Measurements from ENCODE around the gene ADAMTS15.

The ADAMTS15 gene

DNA sequence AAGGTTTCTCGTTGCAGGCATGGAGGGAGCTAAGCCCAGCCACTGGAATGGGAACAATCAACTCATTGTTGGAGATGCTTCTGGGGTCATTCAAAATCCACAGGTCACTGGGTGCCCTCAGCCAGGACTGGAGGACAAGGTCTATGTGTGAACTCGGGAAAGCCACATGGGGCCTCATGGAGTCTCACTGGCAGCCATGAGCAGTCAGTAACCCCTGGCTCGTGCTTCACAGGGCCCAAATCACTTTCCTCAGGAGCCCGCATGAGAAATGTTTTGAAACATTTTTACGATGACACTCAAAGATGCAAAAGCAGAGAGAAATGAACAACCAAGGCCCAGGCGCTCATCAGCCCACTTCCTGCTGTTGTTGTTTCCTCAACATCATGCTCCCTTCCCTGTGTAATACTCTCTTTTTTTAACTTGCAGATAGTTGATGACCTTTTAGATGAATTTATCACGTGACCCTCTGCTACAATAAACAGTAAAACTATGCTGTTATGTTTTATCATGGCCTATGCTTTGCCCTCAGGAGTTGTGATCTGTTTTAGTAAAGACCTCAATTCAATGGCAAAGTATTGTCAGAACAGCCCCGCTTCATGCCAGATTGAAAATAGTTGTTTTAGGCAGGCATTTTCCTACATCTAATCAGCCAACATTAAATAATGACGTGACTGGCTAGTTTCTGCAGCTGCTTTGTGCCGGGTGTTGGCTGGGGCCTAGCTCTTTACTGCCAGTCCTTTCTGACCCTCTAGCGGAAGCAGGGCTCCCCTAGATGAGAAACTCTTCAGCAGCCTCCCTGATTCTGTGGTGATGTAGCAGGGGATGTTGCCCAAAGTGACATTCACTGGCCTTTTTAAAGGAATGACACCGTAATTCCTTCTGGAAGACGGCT, 39.7 kb downstream of the ADAMTS15 start:
- in situ Hi-C loops (cut with HindIII; ENCODE audit: low sequenced_read_pairs), result no loop called here
- no peak for DNase-seq (ENCODE audit: low read depth)
- TF ChIP-seq, protein P1, sequence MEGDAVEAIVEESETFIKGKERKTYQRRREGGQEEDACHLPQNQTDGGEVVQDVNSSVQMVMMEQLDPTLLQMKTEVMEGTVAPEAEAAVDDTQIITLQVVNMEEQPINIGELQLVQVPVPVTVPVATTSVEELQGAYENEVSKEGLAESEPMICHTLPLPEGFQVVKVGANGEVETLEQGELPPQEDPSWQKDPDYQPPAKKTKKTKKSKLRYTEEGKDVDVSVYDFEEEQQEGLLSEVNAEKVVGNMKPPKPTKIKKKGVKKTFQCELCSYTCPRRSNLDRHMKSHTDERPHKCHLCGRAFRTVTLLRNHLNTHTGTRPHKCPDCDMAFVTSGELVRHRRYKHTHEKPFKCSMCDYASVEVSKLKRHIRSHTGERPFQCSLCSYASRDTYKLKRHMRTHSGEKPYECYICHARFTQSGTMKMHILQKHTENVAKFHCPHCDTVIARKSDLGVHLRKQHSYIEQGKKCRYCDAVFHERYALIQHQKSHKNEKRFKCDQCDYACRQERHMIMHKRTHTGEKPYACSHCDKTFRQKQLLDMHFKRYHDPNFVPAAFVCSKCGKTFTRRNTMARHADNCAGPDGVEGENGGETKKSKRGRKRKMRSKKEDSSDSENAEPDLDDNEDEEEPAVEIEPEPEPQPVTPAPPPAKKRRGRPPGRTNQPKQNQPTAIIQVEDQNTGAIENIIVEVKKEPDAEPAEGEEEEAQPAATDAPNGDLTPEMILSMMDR (IDR thresholded peaks at IDR 0.05; ENCODE audit: low read depth, low read length, missing control alignments), result no peak
- no peak overlapping the region for H3K4me3 ChIP-seq (ENCODE audit: low read depth, low read length)

DNA sequence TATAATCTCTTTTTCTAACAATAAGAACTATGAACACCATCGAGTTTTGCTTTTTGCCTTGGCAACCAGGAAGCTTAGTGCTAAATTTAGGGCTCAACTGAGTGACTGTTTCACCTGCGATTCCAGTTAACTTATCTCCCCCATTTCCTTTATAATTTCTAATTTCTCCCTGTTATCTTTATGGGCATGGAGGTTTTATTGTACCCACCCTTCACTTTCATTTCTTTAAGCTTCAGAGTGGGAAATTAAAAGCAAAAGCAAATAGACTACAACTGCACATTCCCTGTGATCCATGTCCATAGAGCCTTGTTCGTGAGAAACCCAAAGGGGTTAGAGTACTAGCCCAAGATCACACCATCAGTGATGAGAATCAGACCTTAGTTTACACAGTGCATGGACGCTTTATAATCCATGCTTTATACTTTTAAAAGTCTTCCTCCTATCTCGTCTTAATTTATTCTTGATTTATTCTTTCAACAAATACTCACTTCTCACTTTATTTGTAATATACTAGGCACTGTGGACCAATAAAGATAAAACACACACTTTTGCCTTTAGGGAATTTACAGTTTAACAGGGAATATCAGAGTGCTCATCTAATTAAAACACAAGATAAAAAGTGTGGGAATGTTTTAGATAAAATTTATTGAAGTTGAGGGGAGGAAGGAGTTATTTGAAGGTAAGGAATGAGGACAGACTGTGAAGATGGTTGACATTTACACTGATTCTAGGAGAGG, 40.6 kb downstream of the ADAMTS15 start:
- in situ Hi-C loops (cut with HindIII; ENCODE audit: low sequenced_read_pairs), result no loop called here
- TF ChIP-seq, protein P1 (IDR thresholded peaks at IDR 0.05; ENCODE audit: low read depth, low read length, missing control alignments), result no peak
- no peak for DNase-seq (ENCODE audit: low read depth)

DNA sequence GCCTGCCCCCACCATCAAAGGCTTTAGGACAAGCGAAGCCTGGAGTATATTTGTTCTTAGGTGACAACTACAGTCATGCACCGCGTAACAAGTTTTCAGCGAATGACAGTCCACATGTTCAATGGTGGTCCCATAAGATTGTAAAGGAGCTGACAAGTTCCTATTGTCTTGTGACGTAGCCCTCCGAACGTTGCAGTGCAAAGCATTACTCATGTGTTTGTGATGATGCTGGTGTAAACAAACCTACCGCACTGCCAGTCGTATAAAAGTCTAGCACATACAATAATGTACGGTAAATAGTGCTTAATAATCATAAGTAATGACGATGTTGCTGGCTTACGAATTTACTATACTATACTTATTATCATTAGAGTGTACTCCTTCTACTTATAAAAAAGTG, 41.3 kb downstream of the ADAMTS15 start:
- DNase-seq (ENCODE audit: low read depth), result no peak
- TF ChIP-seq, protein P1 (IDR thresholded peaks at IDR 0.05; ENCODE audit: low read depth, low read length, missing control alignments), result no peak
- H3K4me3 ChIP-seq (ENCODE audit: low read depth, low read length), result no peak overlapping the region
- in situ Hi-C loops (cut with HindIII; ENCODE audit: low sequenced_read_pairs), result no loop called here

More for the DNA sequence above, 40.6 kb downstream of the ADAMTS15 start:
- H3K4me3 ChIP-seq (ENCODE audit: low read depth, low read length), result no peak overlapping the region

DNA sequence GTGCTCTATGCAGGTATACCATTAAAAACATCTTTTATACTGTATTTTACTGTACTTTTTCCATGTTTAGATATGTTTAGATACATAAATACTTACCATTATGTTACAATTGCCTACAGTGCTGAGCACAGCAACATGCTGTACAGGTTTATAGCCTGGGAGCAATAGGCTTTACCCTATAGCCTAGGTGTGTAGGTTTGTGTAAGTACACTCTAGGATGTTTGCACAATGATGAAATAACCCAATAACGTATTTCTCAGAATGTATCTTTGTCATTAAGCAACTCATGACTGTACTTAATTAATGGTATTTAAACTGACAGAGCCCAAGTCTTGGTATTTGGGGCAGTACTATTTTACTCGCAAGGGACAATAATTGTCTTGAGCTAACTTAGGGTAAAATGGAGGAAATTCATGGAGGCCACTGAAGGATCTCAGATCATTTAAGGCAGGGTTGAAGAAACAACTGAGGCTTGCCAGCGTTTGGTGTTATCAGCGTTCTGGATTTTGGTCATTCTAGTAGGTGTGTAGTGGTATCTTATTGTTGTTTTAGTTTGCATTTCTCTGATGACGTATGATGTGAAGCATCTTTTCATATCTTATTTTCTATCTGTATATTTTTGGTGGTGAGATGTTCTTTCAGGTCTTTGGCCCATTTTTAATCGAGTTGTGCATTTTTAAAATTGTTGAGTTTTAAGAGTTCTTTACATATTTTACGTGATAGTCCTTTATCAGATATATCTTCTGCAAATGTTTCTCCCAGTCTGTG, 42.4 kb downstream of the ADAMTS15 start:
- in situ Hi-C loops (cut with HindIII; ENCODE audit: low sequenced_read_pairs), result no loop called here
- TF ChIP-seq, protein P1 (IDR thresholded peaks at IDR 0.05; ENCODE audit: low read depth, low read length, missing control alignments), result no peak
- no peak for DNase-seq (ENCODE audit: low read depth)
- H3K4me3 ChIP-seq (ENCODE audit: low read depth, low read length), result no peak overlapping the region

DNA sequence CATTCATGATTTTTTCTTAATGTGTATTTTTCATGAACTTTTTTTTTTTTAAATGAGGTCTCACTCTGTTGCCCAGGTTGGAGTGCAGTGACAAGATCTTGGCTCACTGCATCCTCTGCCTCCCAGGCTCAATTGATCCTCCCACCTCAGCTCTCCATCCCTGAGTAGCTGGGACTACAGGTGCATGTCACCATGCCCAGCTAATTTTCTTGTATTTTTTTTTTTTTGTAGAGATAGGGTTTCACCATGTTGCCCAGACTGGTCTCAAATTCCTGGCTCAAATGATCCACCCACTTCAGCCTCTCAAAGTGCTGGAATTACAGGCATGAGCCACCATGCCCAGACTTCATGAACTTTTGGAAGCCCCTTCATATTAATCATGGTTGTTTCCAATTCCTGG, 49.7 kb downstream of the ADAMTS15 start:
- in situ Hi-C loops (cut with HindIII; ENCODE audit: low sequenced_read_pairs), result no loop called here
- H3K4me3 ChIP-seq (ENCODE audit: low read depth, low read length), result no peak overlapping the region

More for the DNA sequence above, 49.7 kb downstream of the ADAMTS15 start:
- DNase-seq (ENCODE audit: low read depth), result no peak
- TF ChIP-seq, protein P1 (IDR thresholded peaks at IDR 0.05; ENCODE audit: low read depth, low read length, missing control alignments), result no peak
